HG03558 (cell line): Measurements from ENCODE around the gene WDFY4.

Experiments
- ATAC-seq: cut with Tn5 transposase; IDR thresholded peaks from one replicate; pipeline ENCODE4 v1.9.1; 2021; ENCODE audit warnings: moderate number of reproducible peaks; ENCODE audit not compliant: unreplicated experiment; ENCODE audit errors: extremely low read depth

Gene WDFY4

DNA sequence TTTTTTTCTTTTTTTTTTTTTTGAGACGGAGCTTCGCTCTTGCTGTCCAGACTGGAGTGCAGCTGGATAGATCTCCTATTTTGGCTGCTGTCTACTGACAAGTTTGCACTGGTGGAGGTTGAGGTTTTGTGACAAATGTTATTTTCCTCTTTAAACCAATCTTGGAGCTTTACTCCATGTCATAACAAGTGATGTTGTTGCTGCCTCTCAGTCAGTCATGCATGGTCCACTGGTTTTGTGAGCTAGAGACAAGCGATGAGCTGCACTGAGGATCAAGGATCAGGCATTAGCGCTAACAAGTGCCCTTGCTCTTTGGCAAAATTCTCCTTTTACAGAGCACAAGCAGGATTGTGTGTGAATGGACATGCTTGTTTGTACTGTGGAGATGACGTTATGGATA, 805 bp upstream of the WDFY4 start:
- no peak for ATAC-seq

DNA sequence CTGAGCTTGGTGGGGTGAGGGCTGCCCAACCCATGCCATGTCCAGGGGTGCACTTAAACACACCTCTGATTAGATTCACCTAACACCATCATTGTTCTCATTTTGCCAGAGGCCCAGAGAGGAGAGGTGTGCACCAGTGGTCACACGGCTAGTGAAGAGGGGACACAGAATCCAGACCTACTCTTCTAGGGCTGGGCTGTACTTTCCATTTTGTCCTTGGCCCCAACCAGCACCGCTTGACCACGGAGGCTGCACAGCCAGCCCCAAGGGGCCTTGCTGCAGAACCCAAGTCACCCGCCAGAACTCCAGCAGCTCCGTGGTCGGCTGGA, 246 bp upstream of the WDFY4 start:
- ATAC-seq: no peak

DNA sequence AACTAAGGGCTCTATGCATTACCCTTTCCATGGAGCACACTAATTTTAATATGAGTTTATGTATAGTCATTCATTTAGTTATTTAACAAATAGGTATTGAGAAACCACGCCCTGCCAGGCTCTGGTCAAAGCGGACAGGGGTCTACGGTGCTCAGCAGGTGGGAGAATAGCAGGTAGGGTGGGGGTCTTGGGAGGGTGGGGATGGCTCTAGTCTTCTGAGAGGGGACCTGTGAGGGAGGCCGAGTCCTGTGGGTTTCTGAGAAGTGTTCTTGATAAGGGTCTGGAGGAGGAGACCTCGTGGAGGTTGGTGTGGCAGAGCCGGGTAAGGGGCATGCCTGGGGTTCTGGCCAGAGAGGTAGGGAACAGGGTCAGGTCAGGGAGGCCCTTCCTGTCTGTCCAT, 1.1 kb downstream of the WDFY4 start:
- no peak for ATAC-seq

DNA sequence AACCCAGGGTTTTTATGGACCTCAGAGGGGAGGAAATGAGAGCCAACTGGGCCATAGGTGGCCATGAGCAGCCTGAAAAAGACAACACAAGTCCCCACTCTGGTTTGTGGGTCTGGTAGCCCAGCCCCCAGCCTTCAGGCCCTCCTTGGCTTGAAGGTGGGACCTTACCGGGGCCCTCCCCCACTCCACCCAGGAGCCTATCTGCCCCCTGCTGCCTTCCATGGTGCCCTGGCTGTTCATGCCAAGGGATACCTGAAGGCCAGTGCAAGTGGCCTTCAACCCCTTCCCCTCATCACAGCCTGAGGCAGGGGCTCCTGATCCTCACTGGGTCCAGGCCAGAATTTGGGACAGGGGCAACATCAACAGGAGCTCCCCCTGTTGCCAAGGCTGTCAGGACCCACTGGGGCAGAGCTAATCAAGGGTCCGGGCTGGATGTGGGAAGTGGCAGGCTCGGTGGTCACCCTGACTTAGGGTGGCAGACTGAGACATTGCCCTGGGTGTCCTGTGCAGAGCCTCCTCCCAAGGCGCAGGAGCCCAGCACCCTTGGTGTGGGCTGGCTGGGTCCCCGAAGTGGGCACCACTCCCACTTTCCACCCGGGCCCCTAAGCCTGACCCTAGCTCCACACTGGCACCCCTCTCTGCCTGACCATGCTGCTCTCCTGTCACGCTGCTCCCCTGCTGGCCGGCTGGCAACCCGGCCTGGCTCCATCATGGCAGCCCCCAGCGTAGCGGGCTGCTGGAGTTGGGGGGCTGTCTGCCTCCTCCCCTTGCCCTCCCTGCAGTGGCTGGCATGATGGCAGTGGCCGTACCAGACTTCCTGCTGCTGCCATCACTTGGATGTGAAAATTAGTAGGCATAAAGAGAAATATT, 6.4 kb downstream of the WDFY4 start:
- no peak for ATAC-seq

DNA sequence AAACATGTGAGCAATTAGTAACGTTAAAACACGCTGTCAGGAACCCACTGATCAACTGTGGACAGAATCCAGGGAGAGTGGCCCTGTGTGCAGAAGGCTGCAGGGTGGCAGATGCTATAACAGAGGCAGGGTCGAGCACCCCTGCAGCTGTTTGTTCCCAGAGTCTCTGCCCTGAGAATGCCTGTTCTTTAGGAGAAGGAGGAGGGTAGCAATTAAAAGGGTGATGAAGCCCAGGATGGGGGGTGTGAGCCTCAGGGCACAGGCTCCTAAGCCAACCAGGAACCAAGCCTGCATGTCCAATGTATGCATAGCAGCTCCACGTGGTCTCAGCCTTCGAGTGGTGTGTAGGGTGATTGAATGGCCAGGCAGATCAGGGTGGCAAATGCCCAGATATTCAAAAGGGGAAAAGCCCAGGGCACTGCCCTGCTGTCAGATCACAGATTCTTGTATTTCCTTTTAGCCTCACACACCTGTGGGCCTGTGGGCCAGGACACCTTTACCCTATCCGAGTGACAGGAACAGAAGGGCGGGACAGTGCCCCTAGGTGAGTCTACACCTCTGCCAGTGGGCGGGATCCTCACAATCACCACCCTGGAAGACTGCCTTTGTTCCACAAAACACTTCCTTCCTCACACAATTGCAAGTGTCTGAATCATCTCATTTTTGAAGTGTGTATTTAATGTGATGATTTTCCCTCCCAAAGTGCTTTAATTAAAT, 7.3 kb downstream of the WDFY4 start:
- ATAC-seq: no peak

DNA sequence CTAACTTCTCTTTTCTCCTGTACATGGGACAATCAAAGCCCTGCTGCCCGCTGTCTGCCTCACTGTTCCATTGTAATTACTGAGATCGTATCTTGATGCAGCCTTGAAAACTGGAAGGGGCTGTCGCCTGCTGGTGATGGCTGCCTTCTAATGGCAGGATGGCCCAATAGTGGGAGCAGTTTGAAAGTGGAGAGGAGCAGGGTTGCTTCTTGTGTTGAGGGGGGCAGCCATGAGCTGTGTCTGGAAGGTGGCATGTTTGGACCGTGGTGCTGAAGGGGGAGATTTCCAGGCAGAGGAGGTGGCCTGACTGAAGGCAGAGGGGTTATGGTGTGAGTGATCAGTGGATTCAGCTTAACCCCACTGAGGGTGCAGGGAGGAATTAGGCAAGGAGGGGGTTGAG, 8.1 kb downstream of the WDFY4 start:
- no peak for ATAC-seq

DNA sequence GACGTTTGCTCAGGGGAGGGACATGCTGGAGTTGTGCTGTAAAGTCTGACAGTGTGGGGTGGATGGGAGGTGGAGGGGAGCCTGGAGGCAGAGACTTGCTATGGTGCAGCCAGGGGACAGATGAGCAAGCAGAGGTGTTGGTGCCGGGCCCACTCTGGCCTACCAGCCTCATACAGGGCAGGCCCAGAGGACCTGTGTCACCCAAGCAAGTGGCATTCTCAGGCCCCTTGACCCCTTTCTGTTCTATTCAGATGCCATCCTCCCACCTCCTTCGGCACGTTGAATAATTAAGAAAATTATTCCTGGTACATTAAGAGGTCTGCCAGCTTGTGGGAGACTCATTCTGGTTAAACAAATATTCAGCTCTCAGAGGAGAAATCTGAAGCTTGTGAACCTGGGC, 8.5 kb downstream of the WDFY4 start:
- ATAC-seq: no peak

DNA sequence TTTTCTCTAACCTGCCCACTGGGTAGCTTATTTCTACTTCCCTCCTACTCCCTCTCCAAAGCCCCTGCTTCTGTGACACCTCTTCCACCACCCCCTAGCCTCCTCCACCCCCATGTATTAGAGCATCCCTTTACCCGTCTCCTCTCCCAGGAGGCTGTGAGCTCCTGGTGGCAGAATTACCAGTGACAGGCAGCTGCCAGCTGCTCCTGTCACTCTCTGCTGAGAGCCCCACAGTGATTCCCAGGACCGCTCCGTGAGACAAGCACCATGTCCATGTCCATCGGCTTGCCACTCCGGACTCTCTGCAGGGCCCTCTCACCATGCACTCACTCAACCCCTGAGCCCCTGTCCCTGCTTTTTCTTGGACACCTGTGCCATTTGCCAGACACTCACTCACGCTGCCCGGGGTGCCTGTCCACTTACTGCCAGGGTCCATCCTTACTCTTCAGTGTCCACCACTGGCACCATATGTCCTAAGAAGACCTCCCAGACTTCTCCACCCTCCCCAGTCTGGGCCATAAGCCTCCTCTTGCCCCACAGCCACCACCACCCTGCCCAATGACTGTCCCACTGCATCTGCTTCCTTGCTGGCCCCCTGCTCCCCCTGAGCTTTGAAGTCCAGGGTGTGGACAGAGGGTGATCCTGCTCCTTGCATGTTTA, 9.8 kb downstream of the WDFY4 start:
- ATAC-seq: no peak

DNA sequence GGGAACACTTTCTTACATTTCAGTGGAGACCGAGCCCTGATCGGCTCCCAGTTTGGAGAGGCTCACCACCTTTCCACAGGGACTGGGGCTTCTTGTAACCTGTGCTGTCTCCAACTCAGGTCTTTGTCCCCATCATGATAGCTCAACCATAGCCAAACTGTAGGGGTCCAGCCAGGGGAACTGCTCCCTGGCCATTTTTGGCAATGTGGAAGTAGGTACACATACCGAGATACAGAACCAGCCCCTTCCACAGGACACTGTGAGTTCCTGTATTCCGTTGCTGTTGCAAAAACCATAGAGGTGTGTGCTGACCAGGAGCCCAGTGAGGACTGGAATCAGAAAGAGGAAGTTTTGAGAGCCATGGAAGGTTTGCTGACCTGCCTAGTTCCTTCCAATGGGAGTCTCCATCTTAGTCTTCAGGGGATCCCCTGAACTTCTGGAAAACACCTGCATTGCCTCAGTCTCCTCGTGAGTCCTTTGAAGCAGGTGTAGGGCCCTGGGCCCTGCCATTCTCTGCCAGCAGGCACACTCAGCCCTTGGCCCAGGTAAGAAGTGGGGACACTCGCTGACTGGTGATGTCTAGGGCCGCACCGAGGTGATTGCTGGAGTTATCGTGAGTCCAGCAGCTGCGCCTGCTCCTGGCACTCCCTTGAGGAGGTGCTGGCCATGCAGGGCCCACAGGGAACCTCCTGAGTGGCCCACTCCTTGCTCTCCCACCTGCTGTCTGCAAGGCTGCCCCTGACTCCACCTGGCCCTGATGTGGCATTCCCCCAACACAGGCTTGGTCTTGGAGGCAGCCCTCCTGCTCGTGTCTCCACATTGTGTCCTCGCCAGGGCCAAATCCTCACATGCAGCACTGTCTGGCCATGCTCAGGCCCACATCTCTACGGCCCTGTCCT, 11.2 kb downstream of the WDFY4 start:
- no peak for ATAC-seq

DNA sequence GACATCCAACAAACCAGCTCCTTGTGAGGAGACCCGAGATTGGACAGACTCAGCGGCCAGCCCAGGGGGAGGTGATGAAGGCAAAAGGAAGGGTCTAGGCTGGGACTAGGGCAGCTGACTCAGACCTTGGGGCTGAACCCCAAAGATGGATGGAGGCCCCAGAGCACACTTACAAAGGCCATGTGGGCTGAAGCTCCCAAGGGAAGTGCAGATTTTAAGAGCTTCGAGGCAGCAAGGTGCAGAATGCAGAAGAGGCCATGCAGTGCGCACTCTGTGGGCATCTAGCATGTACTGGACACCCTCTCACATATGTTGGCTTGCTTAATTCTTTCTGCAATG, 11.8 kb downstream of the WDFY4 start:
- ATAC-seq: no peak

DNA sequence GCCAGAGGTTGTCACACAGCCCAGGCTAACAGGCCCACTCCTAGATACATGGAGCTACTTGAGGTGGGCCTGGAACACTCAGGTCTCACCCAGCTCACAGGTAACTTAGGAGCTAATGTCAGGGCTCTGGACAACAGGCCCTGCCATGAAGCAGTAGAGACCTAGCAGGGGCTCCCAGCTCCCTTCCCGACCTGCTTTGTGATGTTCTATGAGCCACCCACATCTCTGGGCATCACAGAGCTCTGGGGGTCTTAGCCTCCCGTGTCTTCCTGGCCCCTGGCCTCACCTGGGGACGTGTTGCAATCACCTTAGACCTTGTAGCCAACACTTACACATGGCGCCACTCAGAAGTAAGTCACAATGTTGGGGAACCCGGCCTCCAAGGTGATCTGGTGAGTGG, 12.4 kb downstream of the WDFY4 start:
- no peak for ATAC-seq

DNA sequence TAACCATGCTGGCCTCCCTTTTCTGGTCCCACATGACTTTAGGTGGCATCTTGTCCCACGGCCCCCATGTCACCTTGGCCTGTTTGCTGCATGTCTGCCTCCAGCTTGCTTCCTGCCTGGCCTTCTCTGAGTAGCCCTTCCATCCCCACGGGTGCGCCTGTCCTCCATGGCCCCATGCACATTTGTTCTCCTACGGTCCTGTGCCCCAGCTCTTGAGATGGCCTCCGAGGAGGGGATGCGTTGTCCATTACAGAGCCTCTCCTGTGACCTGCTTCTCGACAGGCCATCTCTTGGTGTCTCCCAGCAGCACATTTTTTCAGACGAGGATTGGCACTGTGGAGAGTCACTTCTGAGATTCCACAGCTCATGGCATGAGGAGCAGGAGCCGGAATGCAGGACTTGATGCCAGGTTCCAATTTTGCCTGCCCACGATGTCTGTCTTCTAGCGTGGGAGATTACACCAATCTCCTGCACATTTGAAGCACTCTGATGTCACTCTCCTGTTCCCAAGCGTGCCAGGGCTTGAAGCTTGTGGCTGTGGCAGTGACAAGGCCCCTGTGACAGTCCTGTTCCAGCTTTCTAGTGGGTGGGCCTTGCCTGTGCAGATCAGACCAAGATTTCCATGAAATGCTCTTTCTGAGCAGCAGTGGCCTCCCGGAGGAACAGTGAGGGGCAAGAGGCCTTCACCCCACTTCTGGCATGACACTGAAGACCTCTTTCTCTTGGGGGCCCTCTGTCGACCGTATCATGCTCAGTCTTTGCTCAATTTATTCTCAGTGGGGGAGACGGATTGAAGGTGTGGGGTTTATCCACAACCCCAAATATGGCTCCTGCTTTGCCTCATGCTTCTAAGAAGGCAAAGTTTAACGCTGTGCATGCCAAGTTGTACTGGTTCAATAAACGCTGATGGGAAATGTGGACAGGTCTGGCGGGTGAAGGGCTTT, 13.4 kb downstream of the WDFY4 start:
- no peak for ATAC-seq

DNA sequence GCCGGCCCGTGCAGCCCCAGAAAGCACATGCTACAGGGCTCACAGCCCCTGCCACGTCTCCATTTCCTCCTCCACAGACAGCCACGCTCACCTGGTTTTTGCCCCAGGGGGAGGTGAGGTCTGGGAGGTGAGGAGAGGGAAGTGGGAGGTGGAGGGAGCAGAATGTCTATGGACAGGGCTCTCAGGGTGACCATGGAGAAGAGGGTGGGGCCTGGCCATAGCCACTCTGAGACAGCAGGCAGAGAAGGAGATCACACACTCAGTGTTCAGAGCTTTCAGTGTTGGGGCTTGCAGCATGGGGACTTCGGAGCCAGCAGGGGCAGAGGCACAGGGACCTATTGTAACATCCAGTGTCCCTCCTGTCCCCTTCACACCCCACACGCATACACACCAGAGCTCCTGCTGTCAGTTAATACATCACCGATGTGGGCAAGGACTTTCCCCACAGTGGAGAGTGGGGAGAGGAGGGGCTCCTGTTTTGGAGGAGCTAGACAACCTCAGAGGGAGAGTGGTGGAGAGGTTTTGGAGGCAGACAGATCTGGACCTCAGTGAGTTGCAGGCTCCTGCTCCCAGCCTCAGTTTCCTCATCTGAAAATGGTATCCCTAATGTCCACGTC, 14.4 kb downstream of the WDFY4 start:
- ATAC-seq: no peak

DNA sequence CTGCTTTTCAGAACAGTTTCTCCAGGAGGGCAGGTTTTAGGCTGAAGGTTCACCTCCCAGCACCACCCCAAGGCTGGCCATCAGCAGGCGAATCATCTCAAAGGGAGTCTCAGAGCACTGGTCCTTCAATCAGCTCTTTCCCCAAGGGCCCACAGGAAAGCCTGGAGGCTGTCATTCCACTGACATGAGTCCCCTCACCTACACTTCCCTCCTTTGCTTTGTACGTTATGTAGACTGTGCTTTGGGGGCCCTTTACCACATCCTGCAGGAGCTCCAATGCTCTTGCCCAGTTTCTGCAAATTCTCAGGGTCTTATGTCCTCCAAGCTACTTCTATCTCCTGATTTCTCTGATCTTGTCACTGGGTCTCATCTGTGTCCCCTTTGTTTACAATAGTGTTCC, 15.4 kb downstream of the WDFY4 start:
- ATAC-seq: no peak

DNA sequence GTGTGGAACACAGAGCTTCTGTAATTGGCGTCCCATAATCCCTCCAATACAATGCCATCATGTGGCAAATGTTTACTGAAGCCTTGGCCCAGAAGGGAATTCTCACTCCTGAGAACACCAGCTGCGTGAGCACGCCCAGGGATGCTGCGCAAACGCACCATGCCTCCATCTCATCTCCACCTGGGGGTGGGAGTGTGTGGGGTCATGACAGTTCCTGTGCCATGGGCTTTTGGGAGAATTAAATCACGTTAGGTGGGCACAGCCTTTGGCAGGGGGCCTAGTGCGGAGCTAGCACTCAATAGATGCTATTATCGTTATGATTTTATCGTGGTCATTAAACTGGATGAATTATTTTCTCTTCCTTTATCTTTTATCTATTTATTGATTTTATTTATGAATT, 15.8 kb downstream of the WDFY4 start:
- ATAC-seq: no peak

DNA sequence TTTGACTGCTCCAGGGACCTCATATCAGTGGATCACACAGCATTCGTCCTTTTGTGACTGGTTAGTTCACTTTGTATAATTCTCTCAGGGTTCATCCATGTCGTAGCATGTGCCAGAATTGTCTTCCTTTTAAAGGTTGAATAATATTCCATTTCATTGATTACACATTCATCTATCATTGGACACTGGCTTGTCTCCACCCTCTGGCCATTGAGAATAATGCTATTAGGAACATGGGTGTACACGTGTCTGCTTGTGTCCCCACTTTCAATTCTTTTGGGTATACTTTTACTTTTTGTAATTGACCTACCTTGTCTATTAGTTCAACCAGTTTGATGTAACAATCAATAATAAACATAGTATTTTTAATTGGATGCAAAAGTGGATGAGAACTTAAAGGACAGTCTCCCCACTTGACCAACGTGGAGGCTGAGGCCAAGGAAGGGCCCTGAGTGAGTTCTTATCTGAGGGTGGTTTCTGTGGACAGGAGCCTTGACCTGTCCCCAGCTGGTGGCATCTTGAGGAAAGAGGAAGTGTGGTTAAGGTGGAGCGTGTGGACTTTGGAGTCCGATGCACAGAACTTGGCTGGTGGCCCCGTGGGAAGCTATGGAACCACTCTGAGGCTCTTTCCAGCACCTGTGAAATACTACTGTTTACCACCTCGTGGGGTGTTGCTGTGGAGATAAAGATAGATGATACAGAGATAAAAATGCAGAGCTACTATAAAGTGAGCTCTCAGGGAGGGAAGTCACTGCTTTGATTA, 16.6 kb downstream of the WDFY4 start:
- ATAC-seq: no peak

DNA sequence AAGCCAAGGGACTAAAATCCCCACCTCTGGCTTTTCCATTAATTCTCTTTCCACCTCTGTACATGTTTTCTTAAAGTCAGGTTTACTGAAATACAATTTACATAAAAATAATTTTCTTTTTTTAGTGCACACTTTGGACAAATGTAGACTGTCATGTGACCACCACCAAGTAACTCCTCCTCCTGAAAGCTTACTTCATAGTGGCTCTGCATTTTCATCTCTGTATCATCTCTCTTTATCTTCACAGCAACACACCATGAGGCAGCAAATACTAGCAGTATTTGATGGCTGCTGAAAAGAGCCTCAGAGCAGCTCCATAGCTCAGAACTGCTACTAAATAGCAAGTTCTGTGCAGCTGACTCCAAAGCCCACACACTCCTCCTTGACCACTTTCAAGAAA, 17.3 kb downstream of the WDFY4 start:
- ATAC-seq: no peak

DNA sequence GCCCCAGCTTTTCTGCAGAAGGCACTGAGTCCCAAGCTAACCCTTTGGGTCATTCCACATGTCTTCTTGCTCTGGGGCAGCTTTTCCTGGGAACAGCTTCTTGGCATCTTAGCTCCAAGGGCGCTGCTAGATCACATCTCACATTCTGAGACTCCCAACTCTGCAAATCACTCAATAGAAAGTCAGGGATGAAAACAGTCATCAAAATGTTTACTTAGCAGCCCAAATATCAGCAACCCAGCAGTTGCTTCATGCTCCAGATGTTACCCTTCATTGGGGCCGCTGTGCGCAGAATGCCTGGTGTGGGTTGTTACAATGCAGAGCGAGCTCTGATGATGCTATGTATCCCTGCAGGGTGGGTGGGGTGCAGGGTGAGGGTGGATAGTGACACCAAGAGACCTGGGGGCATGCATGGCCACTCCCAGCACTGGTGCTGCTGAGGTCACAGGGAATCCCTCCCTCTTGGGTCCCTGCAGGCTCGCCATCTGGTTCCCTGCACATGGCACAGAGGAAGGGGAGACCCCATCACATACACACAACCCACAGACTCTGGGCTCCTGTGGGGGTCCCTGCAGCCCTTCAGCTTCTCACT, 19.0 kb downstream of the WDFY4 start:
- no peak for ATAC-seq
